GM23338 (cell line): ENCODE measurements around the gene FARP1. TPM values are rescaled to one million over a fixed set of nuclear protein-coding genes. Genes with fewer than 3 reads are reported as not detected.

Experiments
- ATAC-seq: fragments of 200-7000 bp; cut with Tn5 transposase; 3 replicates; pipeline ENCODE4 v1.9.1; 2020
- DNase-seq: peaks from one replicate; pipeline ENCODE4 v3.0.0-alpha.2; 2015; ENCODE audit warnings: low spot score
- H2AFZ ChIP-seq: fragments of 200-600 bp; sonication (generic); 2 replicates; pipeline ENCODE4 v1.8.0; 2016; ENCODE audit warnings: antibody characterized with exemption, mild to moderate bottlenecking, moderate library complexity
- H3F3A ChIP-seq: fragments of 200-600 bp; sonication (generic); replicated peaks from 2 replicates; pipeline ENCODE4 v1.8.0; 2017; ENCODE audit warnings: antibody characterized with exemption, mixed run types, low read depth
- H3K27ac ChIP-seq: fragments of 200-600 bp; sonication (generic); 2 replicates; pipeline ENCODE4 v1.6.1; 2016; ENCODE audit warnings: low read depth
- H3K27me3 ChIP-seq: fragments of 200-600 bp; sonication (generic); 2 replicates; pipeline ENCODE4 v1.8.0; 2016; ENCODE audit warnings: mild to moderate bottlenecking, mixed run types, moderate library complexity; ENCODE audit not compliant: insufficient read depth
- H3K36me3 ChIP-seq: fragments of 200-600 bp; sonication (generic); 2 replicates; pipeline ENCODE4 v1.8.0; 2016; ENCODE audit warnings: mild to moderate bottlenecking; ENCODE audit not compliant: insufficient read depth
- H3K4me1 ChIP-seq: fragments of 200-600 bp; sonication (generic); 2 replicates; pipeline ENCODE4 v1.8.0; 2016; ENCODE audit warnings: mild to moderate bottlenecking, moderate library complexity; ENCODE audit not compliant: insufficient read depth
- H3K4me2 ChIP-seq: fragments of 200-600 bp; sonication (generic); 2 replicates; pipeline ENCODE4 v1.7.1; 2017; ENCODE audit warnings: mixed run types
- H3K4me3 ChIP-seq: fragments of 200-600 bp; sonication (generic); 2 replicates; pipeline ENCODE4 v1.6.1; 2016; ENCODE audit warnings: mixed run types
- H3K79me2 ChIP-seq: fragments of 200-600 bp; sonication (generic); replicated peaks from 2 replicates; pipeline ENCODE4 v1.8.0; 2017; ENCODE audit warnings: mild to moderate bottlenecking; ENCODE audit not compliant: insufficient read depth
- H3K9me2 ChIP-seq: fragments of 200-600 bp; sonication (generic); 2 replicates; pipeline ENCODE4 v1.8.0; 2017; ENCODE audit not compliant: insufficient read depth
- H4K20me1 ChIP-seq: fragments of 200-600 bp; sonication (generic); replicated peaks from 2 replicates; pipeline ENCODE4 v1.8.0; 2017; ENCODE audit warnings: mild to moderate bottlenecking; ENCODE audit not compliant: insufficient read depth
- H3K27ac Mint-ChIP-seq: 2 replicates; pipeline ENCODE4 v1.8.0; 2020; ENCODE audit warnings: inconsistent platforms, mild to moderate bottlenecking, moderate library complexity, mixed read lengths
- H3K27me3 Mint-ChIP-seq: 3 replicates; pipeline ENCODE4 v1.8.0; 2022; ENCODE audit warnings: low read depth, mild to moderate bottlenecking, moderate library complexity, mixed read lengths, inconsistent platforms; ENCODE audit not compliant: insufficient read depth, poor library complexity
- H3K36me3 Mint-ChIP-seq: 3 replicates; pipeline ENCODE4 v1.8.0; 2021; ENCODE audit warnings: low read depth, mild to moderate bottlenecking, inconsistent platforms, moderate library complexity, mixed read lengths
- H3K4me1 Mint-ChIP-seq: 3 replicates; pipeline ENCODE4 v1.8.0; 2020; ENCODE audit warnings: mild to moderate bottlenecking, inconsistent platforms, mixed read lengths
- H3K4me3 Mint-ChIP-seq: 3 replicates; pipeline ENCODE4 v1.8.0; 2021; ENCODE audit warnings: moderate library complexity, mild to moderate bottlenecking, inconsistent platforms, mixed read lengths
- H3K9me3 Mint-ChIP-seq: 3 replicates; pipeline ENCODE4 v1.8.0; 2020; ENCODE audit warnings: moderate library complexity, mild to moderate bottlenecking, inconsistent platforms, mixed read lengths
- ETS1 ChIP-seq: IDR thresholded peaks from 2 replicates; pipeline ENCODE4 v1.6.1; 2016; ENCODE audit warnings: antibody characterized with exemption
- ZNF462 ChIP-seq: fragments of 250-450 bp; sonication (Bioruptor Pico); IDR thresholded peaks from 2 replicates; pipeline ENCODE4 v1.5.0; 2020; ENCODE audit warnings: mild to moderate bottlenecking, moderate library complexity
- polyA plus RNA-seq: library from polyadenylated mRNA; unstranded; fragments of >200 nt; fragmentation: Nextera tagmentation; extraction: Ambion mirVana; gene quantifications from 2 replicates; pipeline ENCODE4 v1.2.1, GENCODE V29; 2016
- total RNA-seq: library from RNA; depleted of rRNA; stranded (reverse); fragments of >200 nt; shearing (Covaris generic); gene quantifications from 2 replicates; pipeline ENCODE4 v1.2.3, GENCODE V29; 2014

The FARP1 gene
- total and polyA plus RNA-seq, 2 experiments from 2014 or later, result 53.6 to 82.5 TPM

GRCh38 chr13:98432638-98433037 lies 289.7 kb downstream of the FARP1 start (continued):
- no peak for TF ChIP-seq ZNF462 (CRISPR knock-in tag)
- TF ChIP-seq ETS1, result no peak

GRCh38 chr13:98433654-98434053 lies 290.8 kb downstream of the FARP1 start:
- no peak overlapping the region for H3K4me2 ChIP-seq
- H3K36me3 ChIP-seq, result no peaks in the 10 kb centered on the region
- no peaks in the 10 kb centered on the region for H3K4me1 ChIP-seq
- Mint-ChIP-seq H3K9me3 (no peaks in the 10 kb centered on the region; the same call in 2 of the 3 replicates), H3K36me3 (peaks cover 10% of the 10 kb centered on the region), H3K27me3 (peaks cover 21% of the 10 kb centered on the region), H3K4me1 (peaks cover 9% of the 10 kb centered on the region; the same call in 2 of the 3 replicates), H3K4me3 (no peak overlapping the region), H3K27ac (no peak overlapping the region)
- no peak for DNase-seq
- no peak for TF ChIP-seq ZNF462 (CRISPR knock-in tag)
- no peaks in the 10 kb centered on the region for H3K9me2 ChIP-seq
- H3F3A ChIP-seq, result no peaks in the 10 kb centered on the region
- no peaks in the 10 kb centered on the region for H3K27me3 ChIP-seq
- H2AFZ ChIP-seq, result no peak overlapping the region
- no peak overlapping the region for H3K27ac ChIP-seq
- no peak overlapping the region for H3K4me3 ChIP-seq
- H3K79me2 ChIP-seq, result no peaks in the 10 kb centered on the region
- no peaks in the 10 kb centered on the region; the same call in 1 of the 2 replicates for H4K20me1 ChIP-seq
- no peak for ATAC-seq
